8988T (cell line): ENCODE measurements around the gene PVALEF.

Experiments
- DNase-seq: peaks from one replicate; pipeline ENCODE4 v3.0.0; 2011

Gene PVALEF

GRCh38 chr17:81165246-81166032, at the start of gene PVALEF:
Gene PVALEF (plus strand): TSS chr17:81165507. CDS start chr17:81181227, 15,720 bp downstream.
- peak; percentile 56 for DNase-seq

- DNase-seq: no peak
Measured at GRCh38 chr17:81115749-81116464, 49.4 kb upstream of the PVALEF start.

GRCh38 chr17:81116704-81117103, 48.6 kb upstream of the PVALEF start:
- DNase-seq: no peak

GRCh38 chr17:81117672-81118198, 47.6 kb upstream of the PVALEF start:
- no peak for DNase-seq

GRCh38 chr17:81118308-81119221, 46.7 kb upstream of the PVALEF start:
- no peak for DNase-seq

- peak; percentile 96 for DNase-seq
Measured at GRCh38 chr17:81119223-81120148, 45.8 kb upstream of the PVALEF start.

GRCh38 chr17:81120149-81120484, 45.2 kb upstream of the PVALEF start:
- DNase-seq: no peak

GRCh38 chr17:81120695-81121621, 44.3 kb upstream of the PVALEF start:
- no peak for DNase-seq

- no peak for DNase-seq
Measured at GRCh38 chr17:81121841-81122733, 43.2 kb upstream of the PVALEF start.

- DNase-seq: no peak
Measured at GRCh38 chr17:81123052-81124048, 42.0 kb upstream of the PVALEF start.

- no peak for DNase-seq
Measured at GRCh38 chr17:81124377-81124776, 40.9 kb upstream of the PVALEF start.

GRCh38 chr17:81125573-81126081, 39.7 kb upstream of the PVALEF start:
- no peak for DNase-seq

GRCh38 chr17:81126281-81127132, 38.8 kb upstream of the PVALEF start:
- DNase-seq: no peak

- DNase-seq: no peak
Measured at GRCh38 chr17:81127133-81127455, 38.2 kb upstream of the PVALEF start.

- DNase-seq: no peak
Measured at GRCh38 chr17:81127526-81128177, 37.7 kb upstream of the PVALEF start.

- no peak for DNase-seq
Measured at GRCh38 chr17:81128338-81128737, 37.0 kb upstream of the PVALEF start.

- DNase-seq: no peak
Measured at GRCh38 chr17:81128774-81129173, 36.5 kb upstream of the PVALEF start.
